Endothelial cell of umbilical vein (primary cell): ENCODE data around the gene WDR90. TPM values are rescaled to one million over a fixed set of nuclear protein-coding genes. Genes with fewer than 3 reads are reported as not detected.

Experiments used
- BruUV-seq: library from RNA; stranded (reverse); fragments of 400-500 nt; replicated peaks from 2 replicates; lab custom pipeline; 2021; lab: Mats Ljungman, UMichigan
- CTCF ChIA-PET: fragments of 300-600, 350-600 bp; sonication (Branson Sonifier 250); formaldehyde crosslinking; loops from one replicate; lab custom pipeline; 2021; ENCODE audit warnings: antibody characterized with exemption, inconsistent platforms; lab: Charles Lee
- POLR2A ChIA-PET: fragments of 300-600, 350-600 bp; sonication (Branson Sonifier 250); formaldehyde crosslinking; loops from one replicate; lab custom pipeline; 2021; ENCODE audit warnings: antibody characterized with exemption, inconsistent platforms; lab: Charles Lee
- DNase-seq: peaks from one replicate; pipeline ENCODE4 v3.0.0-alpha.2; 2011; ENCODE audit warnings: low read depth, low spot score
- FAIRE-seq: peaks from 2 replicates; lab custom pipeline; 2011; peaks lifted over from hg19 to GRCh38; lab: Jason Lieb, UNC
- H2AFZ ChIP-seq: 2 replicates; pipeline ENCODE4 v1.6.0; 2012; ENCODE audit warnings: low read depth, low read length, control low read depth, inconsistent platforms
- H3K27ac ChIP-seq: 2 replicates; pipeline ENCODE4 v1.5.1; 2011; ENCODE audit warnings: low read depth, mild to moderate bottlenecking, control low read depth, low read length, moderate library complexity; ENCODE audit not compliant: insufficient read depth
- H3K27me3 ChIP-seq, 2 experiments: 2 replicates each; pipeline versions ENCODE4 v1.6.0 to v1.6.1; 2011; ENCODE audit warnings: low read length in 2 of 2, mixed read lengths in 1 of 2; ENCODE audit not compliant: control insufficient read depth in 2 of 2, insufficient read depth in 2 of 2
- H3K36me3 ChIP-seq, 2 experiments: 2 replicates in 1 of 2; 3 replicates in 1 of 2; pipeline ENCODE4 v1.5.1; 2011; ENCODE audit warnings: low read length in 2 of 2, mild to moderate bottlenecking in 1 of 2, moderate library complexity in 1 of 2; ENCODE audit not compliant: control insufficient read depth in 2 of 2, insufficient read depth in 2 of 2; ENCODE audit errors: extremely low read depth in 1 of 2
- H3K4me1 ChIP-seq: 3 replicates; pipeline ENCODE4 v1.5.1; 2011; ENCODE audit warnings: mild to moderate bottlenecking, low read length; ENCODE audit not compliant: control insufficient read depth, insufficient read depth; ENCODE audit errors: extremely low read depth
- H3K4me2 ChIP-seq: 2 replicates; pipeline ENCODE4 v1.6.1; 2011; ENCODE audit warnings: low read length, control low read depth, mixed read lengths; ENCODE audit not compliant: insufficient read depth
- H3K4me3 ChIP-seq, 3 experiments: fragments of 200-600 bp in 1 of 3; sonication (generic), shearing (Covaris generic) in 1 of 3; replicated peaks in 1 of 3; 2 replicates each; pipeline ENCODE4 v1.5.1; 2011 to 2016; ENCODE audit warnings: control low read depth in 3 of 3, low read length in 3 of 3, mild to moderate bottlenecking in 2 of 3, inconsistent platforms in 1 of 3, low read depth in 1 of 3, moderate library complexity in 1 of 3; ENCODE audit not compliant: insufficient read depth in 1 of 3
- H3K79me2 ChIP-seq: 2 replicates; pipeline ENCODE4 v1.6.0; 2012; ENCODE audit warnings: low read length, inconsistent platforms; ENCODE audit not compliant: control insufficient read depth, insufficient read depth
- H3K9ac ChIP-seq: replicated peaks from 2 replicates; pipeline ENCODE3; 2011; ENCODE audit warnings: low read length, control low read depth; ENCODE audit not compliant: insufficient read depth; ENCODE audit errors: extremely low read depth
- H3K9me1 ChIP-seq: replicated peaks from 3 replicates; pipeline ENCODE4 v1.6.0; 2011; ENCODE audit warnings: mild to moderate bottlenecking, low read length; ENCODE audit not compliant: control insufficient read depth, insufficient read depth; ENCODE audit errors: extremely low read depth
- H3K9me3 ChIP-seq: replicated peaks from 2 replicates; pipeline ENCODE4 v1.5.1; 2012; ENCODE audit warnings: low read length, inconsistent platforms; ENCODE audit not compliant: control insufficient read depth, insufficient read depth
- H4K20me1 ChIP-seq: replicated peaks from 2 replicates; pipeline ENCODE3; 2011; ENCODE audit warnings: mild to moderate bottlenecking, low read length; ENCODE audit not compliant: control insufficient read depth, insufficient read depth; ENCODE audit errors: extremely low read depth
- CTCF ChIP-seq, 2 donors: IDR thresholded peaks; 1 replicate in 1 of 2; 2 replicates in 1 of 2; pipeline ENCODE4 v1.5.1; 2011; ENCODE audit warnings: low read length in 2 of 2, mild to moderate bottlenecking in 2 of 2, moderate library complexity in 2 of 2, control low read depth in 1 of 2, inconsistent platforms in 1 of 2, low read depth in 1 of 2; ENCODE audit not compliant: insufficient read depth in 1 of 2; ENCODE audit errors: extremely low read depth in 1 of 2
- EZH2 ChIP-seq: IDR thresholded peaks from 2 replicates; pipeline ENCODE4 v1.6.1; 2012; ENCODE audit warnings: borderline replicate concordance, low read depth, mild to moderate bottlenecking, moderate library complexity, low read length, inconsistent platforms; ENCODE audit not compliant: severe bottlenecking
- FOS ChIP-seq: IDR thresholded peaks from 2 replicates; pipeline ENCODE4 v1.6.1; 2011; ENCODE audit warnings: mild to moderate bottlenecking, low read length, moderate library complexity, borderline replicate concordance; ENCODE audit not compliant: insufficient read depth
- GATA2 ChIP-seq: IDR thresholded peaks from 2 replicates; pipeline ENCODE4 v1.7.0; 2011; ENCODE audit warnings: low read depth, mild to moderate bottlenecking, moderate library complexity, mixed read lengths, low read length; ENCODE audit not compliant: insufficient read length, insufficient read depth
- JUN ChIP-seq: IDR thresholded peaks from 2 replicates; pipeline ENCODE4 v1.6.1; 2011; ENCODE audit warnings: borderline replicate concordance, low read depth; ENCODE audit not compliant: insufficient read length, insufficient read depth
- MYC ChIP-seq: IDR thresholded peaks from one replicate; pipeline ENCODE4 v1.6.1; 2011; ENCODE audit warnings: mild to moderate bottlenecking, low read depth, low read length
- POLR2A ChIP-seq: IDR thresholded peaks from 2 replicates; pipeline ENCODE4 v1.6.1; 2012; ENCODE audit warnings: low read depth, mild to moderate bottlenecking, control low read depth, low read length
- POLR2AphosphoS5 ChIP-seq: IDR thresholded peaks from 2 replicates; pipeline ENCODE4 v1.6.1; 2012; ENCODE audit warnings: low read depth, mild to moderate bottlenecking, control low read depth, low read length, moderate library complexity; ENCODE audit not compliant: insufficient read depth
- dilution Hi-C: fragments of 300-500 bp; cut with MboI; formaldehyde crosslinking; loops from one replicate; pipeline ENCODE4 v1.15.0; 2019; ENCODE audit warnings: low sequenced_read_pairs; ENCODE audit not compliant: extremely low pct_ligation_motif_present
- intact Hi-C: fragments of 100-400 bp; cut with micrococcal nuclease; formaldehyde crosslinking; loops from one replicate; pipeline ENCODE4 v1.10.0; 2022
- polyA plus RNA-seq, 4 experiments: library from polyadenylated mRNA; depleted of rRNA in 3 of 4; stranded (reverse) in 3 of 4; unstranded in 1 of 4; fragments of >200 nt; gene quantifications; 2 replicates each; pipeline versions ENCODE4 v1.2.1 to v1.2.3, GENCODE V29; 2011 to 2012; ENCODE audit warnings: missing spikeins in 1 of 4
- total RNA-seq: library from RNA; stranded (reverse); gene quantifications from 2 replicates; pipeline ENCODE4 v1.2.3, GENCODE V29; 2021
- TF ChIP-seq, protein P1 (sequence below): IDR thresholded peaks from 2 replicates; pipeline ENCODE4 v1.6.1; 2011; ENCODE audit not compliant: insufficient read depth, insufficient read length

Gene WDR90
- total and polyA plus RNA-seq, 2 donors (not counting 3 experiments of a cell fraction or from before 2014, with no cell fraction given) = 22.2 to 51.8 TPM

DNA sequence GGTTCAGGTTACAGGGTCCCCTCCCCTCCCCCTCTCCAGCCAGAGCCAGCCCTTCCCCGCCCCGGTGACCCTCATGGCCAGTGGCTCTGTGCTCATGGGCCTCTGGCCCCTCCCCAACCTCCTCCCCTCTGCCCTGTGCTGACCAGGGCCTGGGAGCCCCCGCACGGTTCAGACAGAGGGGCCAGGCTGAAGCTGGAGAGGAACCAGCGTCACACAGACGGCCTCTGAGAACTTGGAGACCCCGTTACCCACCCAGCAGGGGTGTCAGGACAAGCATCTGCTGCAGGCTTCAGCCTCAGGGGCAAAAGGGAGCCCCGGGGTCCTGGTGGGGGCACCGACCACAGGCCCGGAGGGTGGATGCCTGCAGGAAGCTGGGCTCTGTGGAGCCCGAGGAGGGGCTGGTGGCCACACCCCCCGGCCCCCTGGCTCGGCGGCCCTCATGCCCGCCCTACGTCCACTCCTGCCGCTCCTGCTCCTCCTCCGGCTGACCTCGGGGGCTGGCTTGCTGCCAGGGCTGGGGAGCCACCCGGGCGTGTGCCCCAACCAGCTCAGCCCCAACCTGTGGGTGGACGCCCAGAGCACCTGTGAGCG is 18.3 kb upstream of the WDR90 start, which contains the start of gene WFIKKN1:
WFIKKN1 (plus strand) TSS at position 171 of the 591 bp plus-strand sequence; CDS start at position 440, 269 bp downstream.
- Histone ChIP-seq H3K4me3 (no peak within 1 kb of the TSS), H3K36me3 (peaks cover 0 to 5% of the 10 kb centered on the region in 2 experiments), H3K4me1 (peaks cover 7% of the 10 kb centered on the region), H3K9me1 (no peaks in the 10 kb centered on the region), H3K9me3 (no peaks in the 10 kb centered on the region), H3K4me2 (no peak within 1 kb of the TSS), H3K9ac (no peak within 1 kb of the TSS), H3K79me2 (peaks cover 8% of the 10 kb centered on the region), H3K27ac (no peak within 1 kb of the TSS), H3K27me3 (no peaks in the 10 kb centered on the region), H2AFZ (no peak within 1 kb of the TSS), H4K20me1 (no peaks in the 10 kb centered on the region)
- no peak for FAIRE-seq
- dilution Hi-C loops = no loop called here
- no peak for DNase-seq
- intact Hi-C loops = no loop called here
- CTCF ChIA-PET = no interaction called here
- POLR2A ChIA-PET = no interaction called here
- TF ChIP-seq FOS (no peak), POLR2A (no peak)
- TF ChIP-seq, protein P1, sequence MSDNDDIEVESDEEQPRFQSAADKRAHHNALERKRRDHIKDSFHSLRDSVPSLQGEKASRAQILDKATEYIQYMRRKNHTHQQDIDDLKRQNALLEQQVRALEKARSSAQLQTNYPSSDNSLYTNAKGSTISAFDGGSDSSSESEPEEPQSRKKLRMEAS = no peak
- BruUV-seq = no TSS peak

GRCh38 chr16:631808-632358 is 17.3 kb upstream of the WDR90 start:
- intact Hi-C loops = no loop called here
- dilution Hi-C loops = no loop called here
- Histone ChIP-seq H3K9me3 (no peaks in the 10 kb centered on the region), H3K4me2 (no peak overlapping the region), H4K20me1 (no peaks in the 10 kb centered on the region), H3K9me1 (no peaks in the 10 kb centered on the region), H3K27me3 (no peaks in the 10 kb centered on the region), H3K4me1 (peaks cover 4% of the 10 kb centered on the region), H3K27ac (no peak overlapping the region), H3K36me3 (peaks cover 0 to 3% of the 10 kb centered on the region in 2 experiments), H3K79me2 (peaks cover 8% of the 10 kb centered on the region), H3K9ac (no peak overlapping the region), H2AFZ (no peak overlapping the region), H3K4me3 (no peak overlapping the region)
- ChIA-PET CTCF (no interaction called here), POLR2A (no interaction called here)
- TF ChIP-seq, protein P1 = no peak
- TF ChIP-seq GATA2 (no peak), POLR2AphosphoS5 (no peak), FOS (no peak), JUN (no peak), MYC (no peak), CTCF (IDR thresholded peaks at IDR 0.05; ENCODE audit: extremely low read depth in 1 of 2, insufficient read depth in 1 of 2, low read depth in 1 of 2, low read length in 2 of 2) (no peak), EZH2 (no peak), POLR2A (no peak)
- no TSS peak for BruUV-seq
- DNase-seq = no peak
- FAIRE-seq = no peak
